Heart right ventricle (tissue), 16 donors: ENCODE data around the gene GIT1. TPM values are rescaled to one million over a fixed set of nuclear protein-coding genes. Genes with fewer than 3 reads are reported as not detected.

Experiments used
- ATAC-seq, 8 donors: fragments of 200-7000 bp; cut with Tn5 transposase; one replicate each; pipeline ENCODE4 v1.9.1; 2020; ENCODE audit warnings: mild to moderate bottlenecking in 8 of 8, moderate library complexity in 8 of 8, moderate number of reproducible peaks in 1 of 8
- DNase-seq, 2 donors: peaks; one replicate each; pipeline ENCODE4 v3.0.0-alpha.2; 2020
- H3K27ac ChIP-seq, 10 donors: fragments of 200-600 bp; sonication (generic) in 2 of 10; one replicate each; pipeline versions ENCODE4 v1.5.0 to v1.8.0; 2020 to 2022; ENCODE audit warnings: mild to moderate bottlenecking in 3 of 10
- H3K27me3 ChIP-seq, 7 donors: fragments of 200-600 bp; one replicate each; pipeline ENCODE4 v1.8.0; 2021 to 2022; ENCODE audit warnings: mild to moderate bottlenecking in 2 of 7
- H3K36me3 ChIP-seq, 9 donors: fragments of 200-600 bp; sonication (generic) in 1 of 9; one replicate each; pipeline versions ENCODE4 v1.5.0 to v1.8.0; 2020 to 2022; ENCODE audit warnings: mild to moderate bottlenecking in 2 of 9
- H3K4me1 ChIP-seq, 9 donors: fragments of 200-600 bp; sonication (generic) in 1 of 9; one replicate each; pipeline versions ENCODE4 v1.5.0 to v1.8.0; 2020 to 2022; ENCODE audit warnings: mild to moderate bottlenecking in 4 of 9
- H3K4me3 ChIP-seq, 10 donors: fragments of 200-600 bp; sonication (generic) in 2 of 10; one replicate each; pipeline versions ENCODE4 v1.5.0 to v1.8.0; 2020 to 2022; ENCODE audit warnings: mild to moderate bottlenecking in 7 of 10, moderate library complexity in 2 of 10
- H3K9me3 ChIP-seq, 11 donors: fragments of 200-600 bp in 10 of 11; sonication (generic) in 2 of 11; one replicate each; pipeline versions ENCODE4 v1.5.0 to v1.8.0; 2013 to 2022; ENCODE audit warnings: mild to moderate bottlenecking in 2 of 11, control low read depth in 1 of 11, moderate library complexity in 1 of 11
- CTCF ChIP-seq, 9 donors: fragments of 200-600 bp; sonication (generic) in 2 of 9; IDR thresholded peaks; one replicate each; pipeline versions ENCODE4 v1.5.0 to v1.8.0; 2021 to 2022; ENCODE audit warnings: antibody characterized with exemption in 9 of 9, mild to moderate bottlenecking in 5 of 9, moderate library complexity in 1 of 9
- WGBS, 2 donors: extraction: QIAGEN DNeasy Blood & Tissue Kit; methylation state at CpG; one replicate each; pipeline ENCODE4 v1.1.7; 2013; ENCODE audit warnings: inconsistent platforms in 1 of 2; 5-methylcytosine and 5-hydroxymethylcytosine counted together
- intact Hi-C, 10 donors: fragments of 100-400 bp; cut with DNase I; formaldehyde crosslinking; loops; one replicate each; pipeline versions ENCODE4 v1.11.1 to v1.14.2; 2022
- polyA plus RNA-seq, 2 donors: library from polyadenylated mRNA; stranded (reverse); fragments of 200-250 nt; gene quantifications; one replicate each; pipeline ENCODE4 v1.2.3, GENCODE V29; 2013
- total RNA-seq, 10 donors: library from RNA; stranded (reverse); fragmentation: NEBNext Ultra II Directional in 3 of 10; extraction: Animal tissue kit (Norgen Biotek cat#: 25700) in 3 of 10; gene quantifications; one replicate each; pipeline versions ENCODE4 v1.2.1 to v1.2.4, GENCODE V29; 2021 to 2023
- donor health status: Arrhythmogenic right ventricular cardiomyopathy.
- donor health status: ischemic (EF 13 %, LVEDD 7.1; RV severe dilation, severe dysfunction).
- donor health status: healthy with polysubstance abuse.
- donor health status: DM: no; HTN: yes; CAD: no.
- donor health status: DM: no; HTN: no; CAD: no.
- donor health status: ischemic (EF 25% LVEDD 6.9; RV normal size, moderate dysfunction).
- donor health status: ischemic (EF 25% LVEDD 5.7; RV mildly dilated, moderate dysfunction).
- donor health status: healthy.
- donor health status: DM: yes; HTN: yes; CAD: no.
- donor health status: Ischemic cardiomyopathy.
- donor health status: ischemic (EF 35%, LVEDD 5.7; RV mildly dilated, moderate dysfunction).
- donor health status: nonischemic (EF 11% LVEDD 7.7; RV severe dilation, severe dysfunction).
- donor health status: DM: yes; HTN: yes; CAD: no.
- donor health status: PGD.
- donor health status: ischemic (EF 29% LVEDD 5.4; RV normal size, mild dysfunction).
- donor health status: nonischemic (EF 23%, LVEDD 6.1; RV moderate dilation, normal function).

The GIT1 gene
- total and polyA plus RNA-seq, 12 donors = 20.6 to 35.4 (median 28.9) TPM

- DNase-seq (no peak), ATAC-seq (no peak)
- no peak for TF ChIP-seq CTCF (IDR thresholded peaks at IDR 0.05)
- intact Hi-C loops = loop anchor here in 2 of 10 donors (5.0 to 10.0 kb wide), 2 partner anchors 35 to 48 kb away; partner anchors contain the start of gene CORO6 (in 1 of the 2)
- H3K27me3 ChIP-seq = no peaks in the 10 kb centered on the region
- H3K9me3 ChIP-seq = no peaks in the 10 kb centered on the region
- peaks cover 7 to 90% (median 47%) of the 10 kb centered on the region in 9 donors for H3K36me3 ChIP-seq
- H3K4me3 ChIP-seq = no peak overlapping the region
- 93 to 95% methylated on average over 9 of the region's 9 CpGs for WGBS, 2 donors
- H3K27ac ChIP-seq = no peak overlapping the region
- peaks cover 9 to 39% (median 22%) of the 10 kb centered on the region in 9 donors for H3K4me1 ChIP-seq
Observed at GRCh38 chr17:29577001-29577370, 12.5 kb downstream of the GIT1 start.

- ATAC-seq (no peak), DNase-seq (no peak)
- no peaks in the 10 kb centered on the region for H3K27me3 ChIP-seq
- no peaks in the 10 kb centered on the region for H3K9me3 ChIP-seq
- no peak overlapping the region for H3K27ac ChIP-seq
- TF ChIP-seq CTCF (IDR thresholded peaks at IDR 0.05) = no peak
- intact Hi-C loops = loop anchor here in 2 of 10 donors (5.0 to 10.0 kb wide), 2 partner anchors 36 to 48 kb away; partner anchors contain the start of gene CORO6 (in 1 of the 2)
- H3K4me1 ChIP-seq = peaks cover 14 to 42% (median 27%) of the 10 kb centered on the region in 9 donors
- peaks cover 3 to 90% (median 44%) of the 10 kb centered on the region in 9 donors for H3K36me3 ChIP-seq
- 91 to 94% methylated on average over 37 of the region's 37 CpGs for WGBS, 2 donors
- no peak overlapping the region for H3K4me3 ChIP-seq
Observed at GRCh38 chr17:29576214-29577000, 13.0 kb downstream of the GIT1 start.

- WGBS, 2 donors = 87 to 89% methylated on average over 28 of the region's 28 CpGs
- peaks cover 3 to 82% (median 37%) of the 10 kb centered on the region in 9 donors for H3K36me3 ChIP-seq
- H3K27ac ChIP-seq = no peak overlapping the region
- H3K4me3 ChIP-seq = no peak overlapping the region
- intact Hi-C loops = loop anchor here in 2 of 10 donors (5.0 to 10.0 kb wide), 2 partner anchors 37 to 49 kb away; partner anchors contain the start of gene CORO6 (in 1 of the 2)
- DNase-seq = peak in 1 of 2 donors; percentile 4
- no peaks in the 10 kb centered on the region for H3K27me3 ChIP-seq
- no peak for ATAC-seq
- no peaks in the 10 kb centered on the region for H3K9me3 ChIP-seq
- peaks cover 14 to 49% (median 27%) of the 10 kb centered on the region in 9 donors for H3K4me1 ChIP-seq
- no peak for TF ChIP-seq CTCF (IDR thresholded peaks at IDR 0.05)
Observed at GRCh38 chr17:29575511-29576213, 13.8 kb downstream of the GIT1 start.
